Activated CD4-positive, alpha-beta T cell treated with anti-CD3 and anti-CD28 coated beads, Interleukin-10, Interleukin-2, amounts not matched to agents 100 ng/mL and 50 ng/mL, durations not matched to agents 16 hours and 8 hours (primary cell): ENCODE results near the gene COL4A6.
"Not testable (repeated sequence)": the region's sequence is repeated elsewhere in the genome, so short reads cannot be mapped to it uniquely, and the experiment has no call there.

ENCODE experiments used
- DNase-seq: peaks from one replicate; pipeline ENCODE4 v3.0.0-alpha.2; 2020

The COL4A6 gene

GRCh38 chrX:108399418-108400165, 38.6 kb downstream of the COL4A6 start:
- no peak for DNase-seq

DNA sequence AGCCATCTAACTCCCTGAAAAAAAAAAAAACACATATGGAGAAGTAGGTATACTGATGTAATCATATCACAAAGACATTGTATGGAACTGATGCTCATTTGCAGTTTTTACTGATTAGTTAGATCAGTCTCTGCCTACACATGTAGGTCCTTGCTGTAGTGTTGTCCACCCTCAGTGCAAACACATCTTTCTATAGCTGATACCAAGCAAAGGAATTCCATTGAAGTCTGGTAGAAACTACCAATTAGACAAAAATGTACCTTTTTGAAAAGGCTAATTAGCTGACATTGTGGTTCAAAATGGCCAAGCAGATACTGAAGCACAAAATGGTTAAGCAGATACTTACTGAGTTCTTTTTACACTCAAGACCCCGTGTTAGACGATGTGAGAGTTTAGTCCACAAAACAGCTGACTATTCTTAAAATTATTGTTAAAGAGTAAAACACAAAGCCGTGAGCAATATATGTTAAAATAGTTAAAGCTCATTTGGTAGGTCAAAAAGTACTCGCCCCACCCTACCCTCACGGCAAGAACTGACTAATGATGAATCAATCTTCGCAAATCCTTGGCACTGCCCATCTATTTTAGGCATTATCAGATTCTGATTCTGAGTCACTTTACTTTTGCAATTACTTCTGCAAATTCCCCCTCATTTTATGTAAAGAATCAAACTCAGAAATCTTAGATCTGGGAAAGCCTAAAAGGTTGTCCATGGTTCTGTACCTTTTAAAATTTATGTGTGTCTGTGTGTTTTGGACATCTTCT, 40.4 kb downstream of the COL4A6 start:
- peak; percentile 56 for DNase-seq

DNA sequence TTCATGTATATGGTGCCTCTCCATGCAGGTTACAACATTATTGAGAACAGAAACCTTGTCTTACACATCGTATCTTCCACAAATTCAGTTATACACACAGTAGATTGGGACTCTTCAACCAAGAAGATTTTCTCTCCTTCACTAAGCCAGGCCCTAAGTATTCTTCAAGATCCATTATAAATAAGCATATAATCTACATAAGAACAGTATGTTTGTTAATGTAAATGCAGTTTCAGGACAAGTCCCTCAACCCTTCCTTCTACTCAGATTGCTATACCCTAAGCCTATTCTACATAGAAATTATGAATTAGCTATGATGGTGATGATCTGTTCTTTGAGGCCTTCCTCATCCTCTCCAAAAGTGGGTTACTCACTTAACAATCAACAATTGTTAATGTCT, 41.2 kb downstream of the COL4A6 start:
- DNase-seq, result no peak

DNA sequence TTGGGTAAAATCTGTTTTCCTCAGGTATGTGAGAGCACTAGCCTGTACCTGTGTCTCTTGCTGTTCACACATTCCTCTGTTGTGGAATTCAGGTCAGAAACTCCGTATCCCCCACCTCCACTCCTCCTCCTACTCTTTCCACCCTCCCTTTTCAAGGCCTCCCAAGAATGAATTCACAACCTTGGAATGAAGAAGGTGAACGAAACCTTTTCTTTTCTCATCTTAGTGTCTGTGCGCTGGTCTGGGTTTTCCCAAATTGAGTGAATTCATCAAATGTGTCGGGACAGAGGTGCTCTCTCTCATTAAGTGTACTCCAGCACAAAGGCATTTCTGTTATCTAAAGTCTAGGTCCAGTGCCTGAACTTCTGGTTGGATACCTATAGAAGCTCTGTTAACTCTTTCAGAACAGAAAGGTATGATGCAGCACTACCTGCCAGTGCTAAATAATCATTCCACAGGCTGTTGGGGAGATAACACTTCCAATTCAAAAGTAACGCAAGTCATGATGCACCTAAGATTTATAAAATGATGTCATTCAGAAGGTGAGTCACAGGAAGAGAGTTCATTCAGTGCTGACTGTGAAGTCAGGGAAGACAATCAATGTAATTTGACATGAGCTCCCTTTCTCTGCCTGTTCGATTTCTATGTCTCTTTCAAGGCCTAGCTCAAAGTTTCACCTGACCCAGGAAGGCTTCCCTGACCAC, 41.9 kb downstream of the COL4A6 start:
- DNase-seq, result peak; percentile 13

GRCh38 chrX:108390976-108391717, 47.1 kb downstream of the COL4A6 start:
- not testable (repeated sequence) for DNase-seq

DNA sequence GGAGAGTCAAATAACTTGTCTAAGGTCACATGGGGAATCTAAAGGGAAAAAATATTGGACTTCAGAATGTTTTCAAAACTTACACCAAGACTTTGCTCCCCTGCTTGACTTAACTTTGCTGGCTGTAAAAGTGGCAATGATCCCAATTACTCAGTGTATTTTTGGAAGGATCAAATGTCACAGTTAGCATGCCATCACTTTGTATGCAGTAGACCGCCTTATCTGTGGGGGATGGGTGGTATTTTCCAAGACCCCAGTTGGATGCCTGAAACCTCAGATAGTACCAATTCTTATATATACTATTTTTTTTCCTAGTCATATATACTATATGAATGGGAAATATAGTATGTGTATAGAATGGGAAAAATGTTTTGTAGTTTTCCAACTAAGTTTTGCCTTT, 53.4 kb downstream of the COL4A6 start:
- no peak for DNase-seq

DNA sequence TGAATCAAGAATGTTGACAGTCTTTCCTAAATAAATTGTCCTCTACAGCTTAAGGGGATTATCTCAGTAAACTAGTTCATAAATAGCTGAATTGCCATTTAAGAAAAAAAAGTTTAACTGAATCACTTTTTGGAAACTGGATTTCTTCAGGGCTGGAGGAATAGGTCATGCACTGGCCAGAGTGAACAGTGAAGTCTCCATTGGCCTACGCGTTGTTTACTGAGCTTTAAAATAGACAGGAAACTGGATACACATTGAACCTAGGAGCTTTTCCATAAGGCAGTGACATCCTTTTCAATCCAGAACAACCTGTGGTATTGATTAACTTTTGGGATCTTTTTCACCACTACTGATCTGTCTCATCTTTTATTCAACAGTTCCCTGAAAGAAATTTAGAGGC, 58.0 kb downstream of the COL4A6 start:
- no peak for DNase-seq

DNA sequence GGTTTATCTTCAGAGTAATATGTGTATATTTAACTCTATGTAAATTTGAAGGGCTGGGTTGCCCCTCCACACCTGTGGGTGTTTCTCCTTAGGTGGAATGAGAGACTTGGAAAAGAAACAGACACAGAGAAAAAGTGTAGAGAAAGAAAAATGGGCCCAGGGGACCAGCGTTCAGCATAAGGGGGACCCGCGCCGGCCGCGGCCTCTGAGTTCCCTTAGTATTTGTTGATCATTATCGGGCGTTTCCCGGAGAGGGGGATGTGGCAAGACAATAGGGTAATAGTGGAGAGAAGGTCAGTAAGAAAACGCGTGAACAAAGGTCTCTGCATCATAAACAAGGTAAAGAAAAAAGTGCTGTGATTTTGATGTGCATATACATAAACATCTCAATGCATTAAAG, 61.4 kb downstream of the COL4A6 start:
- not testable (repeated sequence) for DNase-seq

DNA sequence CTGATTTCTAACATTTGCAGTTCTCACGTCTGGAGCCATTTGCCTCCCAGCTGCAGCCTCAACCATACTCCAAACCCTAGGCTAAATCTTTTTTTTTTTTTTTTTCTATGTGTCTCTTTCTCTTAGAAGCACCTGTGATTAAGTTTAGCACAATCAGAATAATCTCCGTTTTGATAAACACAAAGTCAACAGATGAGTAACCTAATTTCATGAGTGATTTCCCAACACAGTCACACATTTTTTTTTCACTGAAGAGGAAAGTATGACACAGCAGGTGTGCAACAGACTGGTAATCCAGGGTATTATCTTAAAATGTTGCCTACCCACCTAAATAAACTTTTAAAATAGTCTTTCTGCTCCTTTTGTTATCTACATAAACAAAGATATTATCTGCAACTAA, 62.6 kb downstream of the COL4A6 start:
- DNase-seq, result not testable (repeated sequence)

GRCh38 chrX:108366644-108367406, 71.4 kb downstream of the COL4A6 start:
- DNase-seq, result no peak

DNA sequence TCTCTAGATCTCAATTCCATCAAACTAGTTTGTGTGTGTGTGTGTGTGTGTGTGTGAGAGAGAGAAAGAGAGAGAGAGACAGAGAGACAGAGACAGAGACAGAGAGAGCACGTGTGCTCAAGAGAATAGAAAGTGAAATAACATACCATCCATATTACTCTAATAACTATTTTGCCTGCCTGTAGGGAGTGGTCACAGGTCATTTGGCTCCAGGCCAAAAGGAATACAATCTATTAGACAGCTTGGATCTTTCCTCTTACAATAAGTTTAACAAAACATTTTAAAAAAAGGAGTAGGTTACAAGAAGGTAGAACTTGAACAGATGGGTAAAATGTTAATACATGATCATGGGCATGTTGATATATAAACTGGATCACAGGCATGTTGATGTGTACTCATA, 76.2 kb downstream of the COL4A6 start:
- no peak for DNase-seq

- no peak for DNase-seq
Measured at GRCh38 chrX:108361316-108361715, 76.9 kb downstream of the COL4A6 start.

GRCh38 chrX:108359806-108360602, 78.2 kb downstream of the COL4A6 start:
- no peak for DNase-seq

- DNase-seq, result no peak
Measured at GRCh38 chrX:108353452-108353851, 84.8 kb downstream of the COL4A6 start.

GRCh38 chrX:108349210-108349609, 89.0 kb downstream of the COL4A6 start:
- DNase-seq, result no peak

- no peak for DNase-seq
Measured at GRCh38 chrX:108348525-108348924, 89.7 kb downstream of the COL4A6 start.

GRCh38 chrX:108347800-108348199, 90.4 kb downstream of the COL4A6 start:
- DNase-seq, result no peak

- no peak for DNase-seq
Measured at GRCh38 chrX:108344216-108344615, 94.0 kb downstream of the COL4A6 start.

DNA sequence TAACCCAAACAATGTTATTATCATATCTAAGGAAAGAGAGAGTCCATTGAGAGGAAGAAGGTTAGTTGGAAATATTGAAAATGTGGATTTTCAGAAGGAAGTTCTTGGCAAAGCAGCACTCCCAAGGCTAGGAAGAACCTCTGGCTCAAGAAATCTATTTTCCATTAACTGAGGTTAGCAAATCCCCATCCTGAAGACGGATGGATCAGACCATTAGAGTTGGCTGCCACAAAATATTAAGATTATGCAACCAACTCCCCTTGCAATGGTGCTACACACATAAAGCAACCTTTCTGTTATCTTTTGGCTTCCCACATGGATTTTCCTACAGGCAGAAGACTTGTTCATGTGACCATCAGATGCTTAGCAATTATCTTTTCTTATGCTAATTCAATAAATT, 96.3 kb downstream of the COL4A6 start:
- DNase-seq, result no peak

DNA sequence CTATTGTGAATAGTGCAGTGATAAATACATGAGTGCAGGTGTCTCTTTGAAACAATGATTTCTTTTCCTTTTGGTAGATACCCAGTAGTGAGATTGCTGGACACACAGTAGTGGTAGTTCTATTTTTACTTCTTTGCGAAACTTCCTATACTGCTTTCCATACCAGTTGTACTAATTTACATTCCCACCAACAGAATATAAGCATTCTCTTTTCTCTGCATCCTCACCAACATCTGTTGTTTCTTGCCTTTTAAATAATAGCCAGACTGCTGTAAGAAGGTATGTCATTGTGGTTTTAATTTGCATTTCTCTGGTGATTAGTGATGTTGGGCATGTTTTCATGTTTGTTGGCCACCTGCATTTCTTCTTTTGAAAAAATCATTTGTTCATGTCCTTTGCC, 105.9 kb downstream of the COL4A6 start:
- no peak for DNase-seq

DNA sequence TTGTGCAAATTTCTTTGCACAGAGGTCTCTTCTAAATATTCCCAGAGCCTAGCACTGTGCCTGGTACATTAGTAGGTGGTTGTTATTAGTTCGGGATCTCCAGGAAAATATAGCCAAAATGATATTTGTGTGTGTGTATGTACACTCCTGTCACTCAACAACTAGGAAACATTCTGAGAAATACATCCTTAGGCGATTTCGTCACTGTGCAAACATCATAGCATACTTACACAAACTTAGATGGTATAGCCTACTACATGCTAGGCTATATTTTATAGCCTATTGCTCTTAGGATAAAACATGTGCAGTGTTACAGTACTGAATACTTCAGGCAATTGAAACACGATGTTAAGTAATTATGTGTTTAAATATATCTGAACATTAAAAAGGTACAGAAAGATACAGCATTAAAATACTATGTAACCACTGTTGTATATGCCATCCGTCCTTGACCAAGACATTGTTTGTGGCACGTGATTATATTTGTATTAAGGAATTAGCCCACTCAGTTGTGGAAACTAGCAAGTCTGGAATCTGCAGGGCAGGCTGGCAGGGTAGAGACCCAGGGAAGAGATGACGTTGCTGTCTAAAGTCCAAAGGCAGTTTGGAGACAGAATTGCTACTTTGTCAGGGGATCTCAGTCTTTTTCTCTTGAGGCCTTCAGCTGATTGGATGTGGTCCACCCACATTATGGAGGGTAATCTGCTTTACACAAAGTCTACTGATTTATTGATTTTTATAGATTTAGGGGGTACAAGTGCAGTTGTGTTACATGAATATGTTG, 106.9 kb downstream of the COL4A6 start:
- no peak for DNase-seq
